GM13976 (cell line): ENCODE results near the gene SEH1L.

Experiments used
- DNase-seq: peaks from one replicate; pipeline ENCODE4 v3.0.0; 2012; ENCODE audit warnings: low spot score
- in situ Hi-C: fragments of 300-500 bp; cut with MboI; formaldehyde crosslinking; loops from one replicate; pipeline ENCODE4 v1.12.0; 2022; ENCODE audit warnings: low sequenced_read_pairs, mixed read lengths, inconsistent platforms; ENCODE audit not compliant: unreplicated experiment
- TF ChIP-seq, protein P1 (sequence below): IDR thresholded peaks from 2 replicates; pipeline ENCODE4 v1.5.1; 2012; ENCODE audit warnings: borderline replicate concordance, mild to moderate bottlenecking; ENCODE audit not compliant: insufficient read depth; ENCODE audit errors: extremely low read depth, missing control alignments, control extremely low read depth

Gene SEH1L

DNA sequence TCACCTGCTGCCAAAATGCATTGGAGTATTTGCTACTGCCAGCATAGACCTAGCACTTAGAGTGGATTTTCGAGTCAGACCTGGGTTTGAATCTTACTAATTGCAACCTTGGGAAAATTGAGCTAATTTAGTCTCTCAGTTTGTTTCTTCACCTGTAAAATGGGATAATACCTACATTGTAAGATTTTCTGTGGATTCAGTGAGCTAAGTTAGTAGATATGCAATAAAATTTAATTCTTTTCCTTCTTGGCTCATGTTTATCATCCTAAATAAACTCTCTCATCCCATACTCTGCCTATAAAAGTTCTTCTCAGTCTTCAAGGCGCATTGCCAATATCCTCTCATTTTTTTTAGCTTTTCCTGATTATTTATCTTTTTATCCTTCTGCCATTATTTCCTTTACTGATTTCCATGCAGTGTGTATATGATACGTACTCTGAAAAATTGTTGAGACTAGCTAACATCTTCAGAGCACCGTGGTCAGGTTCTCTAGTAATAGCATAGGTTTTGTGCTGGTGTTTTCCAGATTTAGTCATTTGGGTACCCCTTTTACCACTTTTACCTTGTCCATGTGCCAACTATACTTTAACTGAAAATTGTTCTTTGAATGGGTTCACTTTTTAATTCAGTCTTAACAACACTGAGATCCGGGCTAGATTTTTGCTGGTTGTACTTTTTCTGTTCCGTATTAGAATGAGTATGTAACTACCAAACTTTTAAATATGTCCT is 50.7 kb downstream of the SEH1L start:
- in situ Hi-C loops = loop anchor here (25.0 kb wide), 1 partner anchor 564 kb away; no protein-coding TSS in a partner anchor
- TF ChIP-seq, protein P1, sequence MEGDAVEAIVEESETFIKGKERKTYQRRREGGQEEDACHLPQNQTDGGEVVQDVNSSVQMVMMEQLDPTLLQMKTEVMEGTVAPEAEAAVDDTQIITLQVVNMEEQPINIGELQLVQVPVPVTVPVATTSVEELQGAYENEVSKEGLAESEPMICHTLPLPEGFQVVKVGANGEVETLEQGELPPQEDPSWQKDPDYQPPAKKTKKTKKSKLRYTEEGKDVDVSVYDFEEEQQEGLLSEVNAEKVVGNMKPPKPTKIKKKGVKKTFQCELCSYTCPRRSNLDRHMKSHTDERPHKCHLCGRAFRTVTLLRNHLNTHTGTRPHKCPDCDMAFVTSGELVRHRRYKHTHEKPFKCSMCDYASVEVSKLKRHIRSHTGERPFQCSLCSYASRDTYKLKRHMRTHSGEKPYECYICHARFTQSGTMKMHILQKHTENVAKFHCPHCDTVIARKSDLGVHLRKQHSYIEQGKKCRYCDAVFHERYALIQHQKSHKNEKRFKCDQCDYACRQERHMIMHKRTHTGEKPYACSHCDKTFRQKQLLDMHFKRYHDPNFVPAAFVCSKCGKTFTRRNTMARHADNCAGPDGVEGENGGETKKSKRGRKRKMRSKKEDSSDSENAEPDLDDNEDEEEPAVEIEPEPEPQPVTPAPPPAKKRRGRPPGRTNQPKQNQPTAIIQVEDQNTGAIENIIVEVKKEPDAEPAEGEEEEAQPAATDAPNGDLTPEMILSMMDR = no peak
- no peak for DNase-seq

GRCh38 chr18:13003466-13003896 is 55.7 kb downstream of the SEH1L start:
- in situ Hi-C loops = no loop called here
- TF ChIP-seq, protein P1 = no peak
- DNase-seq = no peak

- in situ Hi-C loops = no loop called here
- DNase-seq = no peak
These were observed 56.6 kb downstream of the SEH1L start for GRCh38 chr18:13004396-13004795.

GRCh38 chr18:13005289-13005688 is 57.5 kb downstream of the SEH1L start:
- in situ Hi-C loops = no loop called here

More at GRCh38 chr18:13004396-13004795, 56.6 kb downstream of the SEH1L start:
- TF ChIP-seq, protein P1 = no peak

DNA sequence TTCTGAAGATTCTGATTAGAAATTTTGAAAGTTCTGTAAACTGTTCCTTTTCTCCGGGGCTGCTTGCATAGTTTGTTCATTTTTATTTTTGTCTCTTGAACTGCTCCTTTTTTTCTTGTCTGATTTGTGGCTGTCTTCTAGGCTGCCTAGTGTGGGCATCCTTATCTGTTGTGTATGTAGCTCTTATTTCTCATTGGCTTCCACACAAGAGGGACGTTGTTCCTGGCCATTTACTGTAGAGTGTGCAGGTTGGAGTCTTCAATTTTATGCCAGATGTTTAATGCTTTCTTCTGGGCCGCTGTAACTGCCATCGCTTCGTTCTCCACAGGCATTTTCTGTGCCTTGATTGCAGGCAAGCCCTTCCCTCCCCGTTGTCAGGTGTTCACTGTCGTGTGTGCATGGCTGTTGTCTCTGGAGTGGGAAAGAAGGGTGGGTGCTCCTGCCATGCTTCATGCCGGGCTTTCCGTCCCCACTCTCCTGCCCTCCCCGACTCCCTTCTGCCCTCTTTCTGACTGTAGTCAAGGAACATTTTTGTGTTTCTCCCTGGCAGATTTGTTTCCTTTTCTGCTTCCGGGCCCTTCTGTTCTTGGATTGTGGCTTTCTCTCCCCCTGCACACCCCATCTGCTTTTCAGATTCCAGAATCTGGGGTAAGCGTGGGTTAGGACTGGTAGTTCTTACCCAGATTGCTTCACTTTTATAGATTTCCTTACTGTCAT is 58.9 kb downstream of the SEH1L start:
- TF ChIP-seq, protein P1 = no peak
- in situ Hi-C loops = no loop called here
- no peak for DNase-seq

More at GRCh38 chr18:13005289-13005688, 57.5 kb downstream of the SEH1L start:
- no peak for DNase-seq
- TF ChIP-seq, protein P1 = no peak

DNA sequence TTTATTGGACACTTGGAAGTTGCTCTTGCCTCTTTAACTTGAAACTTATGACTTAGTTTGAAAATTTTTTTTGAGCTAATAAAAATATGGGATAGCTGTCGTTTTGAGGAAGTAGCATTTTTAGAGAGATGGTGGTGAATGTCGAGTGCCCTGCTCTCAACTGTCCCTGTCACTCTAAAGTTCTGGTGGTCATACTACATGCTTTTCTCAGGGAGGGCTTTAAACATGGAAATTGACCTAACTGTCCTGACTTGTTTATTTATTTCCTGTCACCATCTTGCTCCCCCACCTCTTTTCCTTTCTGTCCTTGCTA is 59.4 kb downstream of the SEH1L start:
- DNase-seq = no peak
- in situ Hi-C loops = no loop called here
- TF ChIP-seq, protein P1 = no peak
